Measurements from ENCODE around the gene RAD23A. TPM values are rescaled to one million over a fixed set of nuclear protein-coding genes. Genes with fewer than 3 reads are reported as not detected.
A peak's percentile ranks its signal among the peaks of the same experiment; 100 is the strongest.

Gene RAD23A
- total RNA-seq, 4 donors from 2014 or later: 133 to 219 (median 158) TPM

DNA sequence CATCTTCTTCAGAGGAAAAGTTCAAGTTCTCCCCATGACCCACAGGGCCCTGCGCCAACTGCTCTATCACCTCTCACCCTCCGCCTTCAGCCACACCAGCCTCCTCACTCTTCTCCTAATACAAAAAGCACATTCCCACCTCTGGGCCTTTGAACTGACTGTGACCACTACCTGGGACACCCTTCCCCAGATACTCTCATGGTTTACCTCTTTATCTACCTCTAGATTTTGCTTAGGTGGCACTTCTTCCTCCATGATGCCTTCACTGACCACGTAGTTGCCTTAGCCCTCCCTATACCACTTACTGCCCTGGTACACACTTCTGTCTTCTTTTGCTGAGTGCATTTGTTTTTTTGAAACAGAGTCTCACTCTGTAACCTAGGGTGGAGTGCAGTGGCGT is 22.7 kb upstream of the RAD23A start:
- no peaks in the 10 kb centered on the region for H3K9me3 ChIP-seq
- peaks cover 0 to 60% of the 10 kb centered on the region in 2 donors for H3K36me3 ChIP-seq
- no peaks in the 10 kb centered on the region for H3K27me3 ChIP-seq
- WGBS, 2 donors (ENCODE audit: low coverage in 1 of 2): 89 to 92% methylated on average over 2 to 4 of the region's 4 CpGs
- no peak overlapping the region for H3K4me3 ChIP-seq
- no peak for ATAC-seq
- no peak for TF ChIP-seq POLR2AphosphoS5 (IDR thresholded peaks at IDR 0.05)
- no peak for TF ChIP-seq POLR2A (IDR thresholded peaks at IDR 0.05)
- TF ChIP-seq, protein P1, sequence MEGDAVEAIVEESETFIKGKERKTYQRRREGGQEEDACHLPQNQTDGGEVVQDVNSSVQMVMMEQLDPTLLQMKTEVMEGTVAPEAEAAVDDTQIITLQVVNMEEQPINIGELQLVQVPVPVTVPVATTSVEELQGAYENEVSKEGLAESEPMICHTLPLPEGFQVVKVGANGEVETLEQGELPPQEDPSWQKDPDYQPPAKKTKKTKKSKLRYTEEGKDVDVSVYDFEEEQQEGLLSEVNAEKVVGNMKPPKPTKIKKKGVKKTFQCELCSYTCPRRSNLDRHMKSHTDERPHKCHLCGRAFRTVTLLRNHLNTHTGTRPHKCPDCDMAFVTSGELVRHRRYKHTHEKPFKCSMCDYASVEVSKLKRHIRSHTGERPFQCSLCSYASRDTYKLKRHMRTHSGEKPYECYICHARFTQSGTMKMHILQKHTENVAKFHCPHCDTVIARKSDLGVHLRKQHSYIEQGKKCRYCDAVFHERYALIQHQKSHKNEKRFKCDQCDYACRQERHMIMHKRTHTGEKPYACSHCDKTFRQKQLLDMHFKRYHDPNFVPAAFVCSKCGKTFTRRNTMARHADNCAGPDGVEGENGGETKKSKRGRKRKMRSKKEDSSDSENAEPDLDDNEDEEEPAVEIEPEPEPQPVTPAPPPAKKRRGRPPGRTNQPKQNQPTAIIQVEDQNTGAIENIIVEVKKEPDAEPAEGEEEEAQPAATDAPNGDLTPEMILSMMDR (IDR thresholded peaks at IDR 0.05): no peak
- TF ChIP-seq EP300 (IDR thresholded peaks at IDR 0.05): no peak
- no peak overlapping the region for H3K27ac ChIP-seq
- peaks cover 0 to 14% (median 0%) of the 10 kb centered on the region in 3 donors for H3K4me1 ChIP-seq

DNA sequence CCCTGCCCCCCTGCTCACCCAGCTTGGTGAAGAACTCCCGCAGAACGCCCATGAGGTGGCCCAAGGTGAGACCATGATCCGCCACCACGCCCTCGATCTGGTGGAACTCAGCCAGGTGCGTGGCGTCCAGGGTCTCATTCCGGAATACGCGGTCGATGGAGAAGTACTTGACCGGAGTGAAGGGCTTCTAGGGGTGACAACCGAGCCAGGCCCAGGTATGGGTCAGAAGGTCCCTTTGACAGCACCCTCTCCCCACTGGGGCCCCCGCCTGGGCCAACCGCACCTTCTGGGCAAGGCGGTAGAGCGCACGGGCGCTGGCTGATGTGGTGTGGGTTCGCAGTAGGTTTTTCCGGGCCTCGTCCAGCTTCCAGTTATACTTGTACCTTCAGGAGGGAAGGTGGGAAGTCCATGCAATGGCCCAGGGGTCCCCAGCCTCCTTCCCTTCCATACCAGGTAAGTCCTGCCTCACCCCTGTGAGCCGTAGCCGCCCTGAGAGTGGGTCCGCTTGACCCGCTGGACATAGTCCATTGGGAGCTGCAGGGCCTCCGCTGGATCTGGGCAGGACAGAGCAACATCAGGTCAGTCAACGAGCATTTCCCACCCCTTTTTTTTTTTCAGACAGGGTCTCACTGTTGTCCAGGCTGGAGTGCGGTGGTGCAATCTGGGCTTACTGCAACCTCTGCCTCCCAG is 20.9 kb upstream of the RAD23A start:
- H3K27me3 ChIP-seq: no peaks in the 10 kb centered on the region
- H3K36me3 ChIP-seq: peaks cover 0 to 78% of the 10 kb centered on the region in 2 donors
- H3K27ac ChIP-seq: no peak overlapping the region
- ATAC-seq: no peak
- no peak for TF ChIP-seq POLR2A (IDR thresholded peaks at IDR 0.05)
- TF ChIP-seq, protein P1 (IDR thresholded peaks at IDR 0.05): no peak
- no peak for TF ChIP-seq POLR2AphosphoS5 (IDR thresholded peaks at IDR 0.05)
- no peak for TF ChIP-seq EP300 (IDR thresholded peaks at IDR 0.05)
- H3K4me1 ChIP-seq: peaks cover 0 to under 1% (median 0%) of the 10 kb centered on the region in 3 donors
- no peaks in the 10 kb centered on the region for H3K9me3 ChIP-seq
- WGBS, 2 donors (ENCODE audit: low coverage in 1 of 2): 98 to 100% methylated on average over 2 to 14 of the region's 29 CpGs
- no peak overlapping the region for H3K4me3 ChIP-seq

DNA sequence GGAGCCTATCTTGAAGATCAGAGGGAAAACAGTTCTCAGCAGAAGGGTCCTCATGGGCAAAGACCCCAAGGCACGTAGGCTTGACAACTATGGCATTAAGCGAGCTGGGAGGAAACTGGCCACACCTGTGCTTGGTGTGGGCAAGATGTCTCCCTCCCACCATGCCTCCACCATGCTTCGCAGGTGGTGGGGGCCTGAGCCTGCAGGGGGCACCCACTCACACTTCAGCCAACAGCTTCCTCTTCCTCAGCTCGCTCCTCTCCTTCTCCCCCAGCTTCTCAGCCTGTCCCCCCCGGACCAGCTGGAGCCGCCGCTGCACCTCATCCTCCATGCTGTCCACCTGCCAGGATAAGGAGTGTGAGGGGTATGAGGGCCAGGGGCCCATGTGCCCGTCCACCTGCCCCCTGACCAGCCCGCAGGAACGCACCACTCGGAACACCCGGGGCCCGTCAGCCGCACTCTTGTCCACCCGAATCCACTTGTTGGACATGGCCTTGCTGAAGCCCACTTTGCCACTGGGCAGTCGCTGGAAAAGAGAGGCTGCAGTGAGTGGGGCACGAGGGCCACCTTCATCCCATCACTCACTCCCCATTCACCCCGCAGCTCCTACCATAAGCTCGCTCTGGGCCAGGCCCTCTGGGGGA is 15.5 kb upstream of the RAD23A start:
- H3K27me3 ChIP-seq: no peaks in the 10 kb centered on the region
- H3K27ac ChIP-seq: no peak overlapping the region
- peaks cover 3 to 28% (median 7%) of the 10 kb centered on the region in 3 donors for H3K4me1 ChIP-seq
- H3K9me3 ChIP-seq: no peaks in the 10 kb centered on the region
- H3K4me3 ChIP-seq: no peak overlapping the region
- H3K36me3 ChIP-seq: peaks cover 0 to 56% of the 10 kb centered on the region in 2 donors
- TF ChIP-seq EP300 (IDR thresholded peaks at IDR 0.05) (no peak), POLR2AphosphoS5 (IDR thresholded peaks at IDR 0.05) (no peak), POLR2A (IDR thresholded peaks at IDR 0.05) (no peak)
- TF ChIP-seq, protein P1 (IDR thresholded peaks at IDR 0.05): no peak
- WGBS, 2 donors (ENCODE audit: low coverage in 1 of 2): 96% methylated on average over 4 of the region's 19 CpGs; no CpG with 5 or more reads in 1 of the 2 donors
- no peak for ATAC-seq

- WGBS, 2 donors (ENCODE audit: low coverage in 1 of 2): 32 to 74% methylated on average over 3 to 12 of the region's 16 CpGs
- TF ChIP-seq EP300 (IDR thresholded peaks at IDR 0.05) (no peak), POLR2AphosphoS5 (IDR thresholded peaks at IDR 0.05) (no peak), POLR2A (IDR thresholded peaks at IDR 0.05) (no peak)
- TF ChIP-seq, protein P1 (IDR thresholded peaks at IDR 0.05): no peak
- H3K9me3 ChIP-seq: no peaks in the 10 kb centered on the region
- H3K27me3 ChIP-seq: no peaks in the 10 kb centered on the region
- no peak for ATAC-seq
- H3K27ac ChIP-seq: peak overlapping the region in 3 of 4 donors; percentile 81 to 91 (median 90)
- peaks cover 4 to 33% (median 10%) of the 10 kb centered on the region in 3 donors for H3K4me1 ChIP-seq
- H3K4me3 ChIP-seq: peak overlapping the region; percentile 85 to 96
- peaks cover 0 to 31% of the 10 kb centered on the region in 2 donors for H3K36me3 ChIP-seq
These were observed 13.0 kb upstream of the RAD23A start for GRCh38 chr19:12932392-12933286.
